IMR-90 (cell line): ENCODE measurements around the gene MCMBP. TPM values are rescaled to one million over a fixed set of nuclear protein-coding genes. Genes with fewer than 3 reads are reported as not detected.

Experiments used
- ATAC-seq: fragments of 200-7000 bp; cut with Tn5 transposase; 2 replicates; pipeline ENCODE4 v1.9.1; 2020; ENCODE audit warnings: low read depth, mild to moderate bottlenecking, moderate library complexity
- BruUV-seq: library from RNA; stranded (reverse); fragments of 400-500 nt; replicated peaks from 2 replicates; lab custom pipeline; 2021; lab: Mats Ljungman, UMichigan
- CTCF ChIA-PET: fragments of 300-600 bp; formaldehyde crosslinking; extraction: SDS; loops from one replicate; lab custom pipeline; 2021; ENCODE audit warnings: antibody characterized with exemption; lab: Yijun Ruan, JAX
- POLR2A ChIA-PET: fragments of 300-600 bp; sonication (Branson Sonifier 250); formaldehyde crosslinking; loops from one replicate; lab custom pipeline; 2022; ENCODE audit warnings: antibody characterized with exemption; ENCODE audit not compliant: unreplicated experiment; lab: Charles Lee
- DNase-seq: peaks from one replicate; pipeline ENCODE4 v3.0.0; 2013
- H2AFZ ChIP-seq: replicated peaks from 2 replicates; pipeline ENCODE3; 2013; ENCODE audit warnings: low read length, mild to moderate bottlenecking; ENCODE audit not compliant: poor library complexity
- H2AK5ac ChIP-seq: 2 replicates; pipeline ENCODE4 v1.6.1; 2013; ENCODE audit warnings: low read depth, low read length, inconsistent platforms
- H2AK9ac ChIP-seq: replicated peaks from 2 replicates; pipeline ENCODE3; 2013; ENCODE audit warnings: mild to moderate bottlenecking, low read depth, low read length, moderate library complexity; ENCODE audit not compliant: poor library complexity
- H2BK120ac ChIP-seq: 2 replicates; pipeline ENCODE4 v1.6.1; 2013; ENCODE audit warnings: low read depth, low read length, inconsistent platforms
- H2BK15ac ChIP-seq: 3 replicates; pipeline ENCODE4 v1.6.1; 2013; ENCODE audit warnings: low read depth, low read length, inconsistent platforms
- H2BK20ac ChIP-seq: 2 replicates; pipeline ENCODE4 v1.6.1; 2013; ENCODE audit warnings: low read depth, mild to moderate bottlenecking, inconsistent platforms, low read length, moderate library complexity
- H2BK5ac ChIP-seq: 2 replicates; pipeline ENCODE4 v1.6.1; 2013; ENCODE audit warnings: mild to moderate bottlenecking, low read depth, low read length, inconsistent platforms; ENCODE audit not compliant: poor library complexity, severe bottlenecking
- H3K14ac ChIP-seq: replicated peaks from 2 replicates; pipeline ENCODE4 v1.6.1; 2013; ENCODE audit warnings: low read depth, low read length, inconsistent platforms
- H3K18ac ChIP-seq: 2 replicates; pipeline ENCODE4 v1.6.1; 2013; ENCODE audit warnings: low read depth, low read length, control low read depth
- H3K23ac ChIP-seq: 2 replicates; pipeline ENCODE4 v1.6.1; 2013; ENCODE audit warnings: low read depth, low read length, inconsistent platforms
- H3K27ac ChIP-seq: 2 replicates; pipeline ENCODE4 v1.5.1; 2013; ENCODE audit warnings: mild to moderate bottlenecking, control low read depth, low read length; ENCODE audit not compliant: insufficient read depth
- H3K27me3 ChIP-seq: 2 replicates; pipeline ENCODE4 v1.6.1; 2013; ENCODE audit warnings: low read length; ENCODE audit not compliant: control insufficient read depth, insufficient read depth
- H3K36me3 ChIP-seq: 2 replicates; pipeline ENCODE4 v1.6.1; 2013; ENCODE audit warnings: low read length, mixed read lengths; ENCODE audit not compliant: control insufficient read depth, insufficient read depth
- H3K4ac ChIP-seq: 2 replicates; pipeline ENCODE4 v1.6.1; 2013; ENCODE audit warnings: low read depth, low read length, inconsistent platforms
- H3K4me1 ChIP-seq: 2 replicates; pipeline ENCODE4 v1.6.1; 2013; ENCODE audit warnings: low read length, mixed read lengths; ENCODE audit not compliant: control insufficient read depth, insufficient read depth
- H3K4me2 ChIP-seq: 2 replicates; pipeline ENCODE4 v1.6.1; 2013; ENCODE audit warnings: low read depth, mild to moderate bottlenecking, control low read depth, low read length, moderate library complexity
- H3K4me3 ChIP-seq: 2 replicates; pipeline ENCODE4 v1.5.1; 2013; ENCODE audit warnings: low read depth, mild to moderate bottlenecking, control low read depth, low read length, moderate library complexity; ENCODE audit not compliant: insufficient read depth
- H3K56ac ChIP-seq: 2 replicates; pipeline ENCODE4 v1.6.1; 2013; ENCODE audit warnings: low read length, inconsistent platforms; ENCODE audit not compliant: insufficient read depth; ENCODE audit errors: extremely low read depth
- H3K79me1 ChIP-seq, 2 experiments: 2 replicates each; pipeline ENCODE4 v1.6.1; 2013; ENCODE audit warnings: low read length in 2 of 2, inconsistent platforms in 1 of 2, low read depth in 1 of 2
- H3K9ac ChIP-seq: 2 replicates; pipeline ENCODE4 v1.6.1; 2013; ENCODE audit warnings: low read depth, low read length, control low read depth
- H3K9me1 ChIP-seq: 2 replicates; pipeline ENCODE4 v1.6.1; 2013; ENCODE audit warnings: low read length, inconsistent platforms; ENCODE audit not compliant: insufficient read depth
- H3K9me3 ChIP-seq: 2 replicates; pipeline ENCODE4 v1.6.1; 2013; ENCODE audit warnings: low read length; ENCODE audit not compliant: control insufficient read depth, insufficient read depth
- H4K20me1 ChIP-seq: 2 replicates; pipeline ENCODE4 v1.6.1; 2013; ENCODE audit warnings: low read length, inconsistent platforms; ENCODE audit not compliant: insufficient read depth
- H4K5ac ChIP-seq: 2 replicates; pipeline ENCODE4 v1.6.1; 2013; ENCODE audit warnings: mild to moderate bottlenecking, low read depth, low read length, control low read depth
- H4K8ac ChIP-seq, 2 experiments: 2 replicates each; pipeline ENCODE4 v1.6.1; 2013; ENCODE audit warnings: low read depth in 2 of 2, low read length in 2 of 2, control low read depth in 1 of 2, inconsistent platforms in 1 of 2
- H4K91ac ChIP-seq: 2 replicates; pipeline ENCODE4 v1.6.1; 2013; ENCODE audit warnings: low read depth, low read length, inconsistent platforms; ENCODE audit not compliant: insufficient read depth
- CEBPB ChIP-seq: IDR thresholded peaks from 2 replicates; pipeline ENCODE4 v1.6.1; 2012; ENCODE audit warnings: low read depth, low read length, improper control_type of control experiment
- CHD1 ChIP-seq: IDR thresholded peaks from 2 replicates; pipeline ENCODE4 v1.6.1; 2012; ENCODE audit warnings: low read depth, low read length, improper control_type of control experiment
- CTCF ChIP-seq: conservative IDR thresholded peaks from 2 replicates; pipeline ENCODE4 v1.5.1; 2012; ENCODE audit warnings: mild to moderate bottlenecking, low read depth, low read length, improper control_type of control experiment
- MAFK ChIP-seq: IDR thresholded peaks from 2 replicates; pipeline ENCODE4 v1.6.1; 2012; ENCODE audit warnings: low read depth, low read length, improper control_type of control experiment
- MAZ ChIP-seq: IDR thresholded peaks from 2 replicates; pipeline ENCODE4 v1.6.1; 2012; ENCODE audit warnings: low read depth, mild to moderate bottlenecking, low read length, improper control_type of control experiment, moderate library complexity, borderline replicate concordance
- MXI1 ChIP-seq: IDR thresholded peaks from 2 replicates; pipeline ENCODE4 v1.6.1; 2012; ENCODE audit warnings: low read depth, mild to moderate bottlenecking, low read length, moderate library complexity, borderline replicate concordance
- RFX5 ChIP-seq: IDR thresholded peaks from 2 replicates; pipeline ENCODE4 v1.8.0; 2012; ENCODE audit warnings: low read depth, mild to moderate bottlenecking, low read length, moderate library complexity
- USF2 ChIP-seq: fragments of 150-350 bp; IDR thresholded peaks from 2 replicates; pipeline ENCODE4 v1.6.1; 2017; ENCODE audit warnings: mild to moderate bottlenecking, antibody characterized with exemption, low read length, low read depth
- WGBS, 2 experiments: methylation state at CpG; one replicate each; pipeline versions ENCODE4 v1.1.5 to v1.1.7; 2013; ENCODE audit warnings: missing lambda C conversion rate in 2 of 2; ENCODE audit not compliant: insufficient read length in 1 of 2; ENCODE audit errors: extremely low coverage in 2 of 2; 5-methylcytosine and 5-hydroxymethylcytosine counted together
- dilution Hi-C: fragments of 300-500 bp; cut with HindIII; formaldehyde crosslinking; loops from one replicate; pipeline ENCODE4 v1.14.3; 2018; ENCODE audit warnings: low sequenced_read_pairs; ENCODE audit not compliant: unreplicated experiment
- in situ Hi-C: fragments of 300-500 bp; cut with MboI; formaldehyde crosslinking; loops from 3 replicates; pipeline ENCODE4 v1.14.3; 2019; ENCODE audit warnings: low sequenced_read_pairs, inconsistent platforms, mixed read lengths
- intact Hi-C: fragments of 100-400 bp; cut with micrococcal nuclease; formaldehyde crosslinking; loops from 2 replicates; pipeline ENCODE4 v1.10.0; 2022
- polyA plus RNA-seq, 3 experiments: library from polyadenylated mRNA; depleted of rRNA; stranded (reverse); fragments of >200 nt; gene quantifications; 2 replicates each; pipeline ENCODE4 v1.2.3, GENCODE V29; 2012; ENCODE audit warnings: low replicate concordance in 1 of 3
- total RNA-seq: library from RNA; depleted of rRNA; stranded (reverse); fragments of >200 nt; gene quantifications from 2 replicates; pipeline ENCODE4 v1.2.3, GENCODE V29; 2012

MCMBP gene
- total and polyA plus RNA-seq, 2 of the 4 experiments (the other 2 are of a cell fraction): 39.0 to 59.9 TPM

GRCh38 chr10:119817991-119818888 lies 54.4 kb downstream of the MCMBP start:
- H4K5ac ChIP-seq: peak overlapping the region; percentile 61; the same call in 1 of the 2 replicates
- H2BK5ac ChIP-seq: no peak overlapping the region
- 0 out of 2 replicates have a peak, but pooled peaks have one; percentile 5 for TF ChIP-seq MXI1
- TF ChIP-seq CTCF: peak; percentile 8; the same call in 1 of the 2 replicates
- no peak for TF ChIP-seq CHD1
- no peak for TF ChIP-seq RFX5
- TF ChIP-seq MAZ: no peak
- no peak for TF ChIP-seq USF2
- TF ChIP-seq MAFK: no peak
- TF ChIP-seq CEBPB: no peak
- peak overlapping the region; percentile 38 for H2AFZ ChIP-seq
- peak; percentile 61 for ATAC-seq
- DNase-seq: peak; percentile 53
- H3K79me1 ChIP-seq: peaks cover 0 to 4% of the 10 kb centered on the region in 2 experiments; a peak in 2 of 4 replicates
- H3K4me1 ChIP-seq: no peaks in the 10 kb centered on the region
- peak overlapping the region; percentile 44 for H2AK9ac ChIP-seq
- ChIA-PET POLR2A (no interaction called here), CTCF (interaction anchor here (0.6 kb wide), 1 partner anchor 42 kb away, joined by 4 read pairs; no protein-coding TSS in a partner anchor)
- WGBS, 2 experiments: 41% methylated on average over 52 of the region's 84 CpGs; no CpG with 5 or more reads in 1 of the 2 experiments
- no TSS peak for BruUV-seq
- dilution Hi-C loops (no loop called here), in situ Hi-C loops (no loop called here), intact Hi-C loops (no loop called here)
- H4K20me1 ChIP-seq: no peaks in the 10 kb centered on the region
- H3K36me3 ChIP-seq: peaks cover under 1% of the 10 kb centered on the region
- H3K4me3 ChIP-seq: peak overlapping the region; percentile 34
- peak overlapping the region; percentile 41; the same call in 1 of the 2 replicates for H4K91ac ChIP-seq
- H3K56ac ChIP-seq: no peak overlapping the region
- H2AK5ac ChIP-seq: no peak overlapping the region
- H3K4me2 ChIP-seq: peak overlapping the region; percentile 73
- no peaks in the 10 kb centered on the region for H3K9me1 ChIP-seq
- 0 out of 2 replicates have a peak overlapping the region, but pooled peaks have one; percentile 35 for H3K14ac ChIP-seq
- no peak overlapping the region for H2BK20ac ChIP-seq
- H3K27ac ChIP-seq: peak overlapping the region; percentile 17; the same call in 1 of the 2 replicates
- H3K23ac ChIP-seq: no peak overlapping the region
- H2BK120ac ChIP-seq: no peak overlapping the region
- H3K27me3 ChIP-seq: no peaks in the 10 kb centered on the region
- H3K4ac ChIP-seq: peak overlapping the region; percentile 50
- H3K9ac ChIP-seq: 0 out of 2 replicates have a peak overlapping the region, but pooled peaks have one; percentile 44
- no peaks in the 10 kb centered on the region for H3K9me3 ChIP-seq
- H4K8ac ChIP-seq: peak overlapping the region; percentile 65 to 77
- no peak overlapping the region for H2BK15ac ChIP-seq
- no peak overlapping the region for H3K18ac ChIP-seq
